Measurements from ENCODE around the gene CHD6.
"Not testable (repeated sequence)": the region's sequence is repeated elsewhere in the genome, so short reads cannot be mapped to it uniquely, and the experiment has no call there.

CHD6 gene

GRCh38 chr20:41538810-41539596, 79.2 kb downstream of the CHD6 start:
- no peak for DNase-seq

DNA sequence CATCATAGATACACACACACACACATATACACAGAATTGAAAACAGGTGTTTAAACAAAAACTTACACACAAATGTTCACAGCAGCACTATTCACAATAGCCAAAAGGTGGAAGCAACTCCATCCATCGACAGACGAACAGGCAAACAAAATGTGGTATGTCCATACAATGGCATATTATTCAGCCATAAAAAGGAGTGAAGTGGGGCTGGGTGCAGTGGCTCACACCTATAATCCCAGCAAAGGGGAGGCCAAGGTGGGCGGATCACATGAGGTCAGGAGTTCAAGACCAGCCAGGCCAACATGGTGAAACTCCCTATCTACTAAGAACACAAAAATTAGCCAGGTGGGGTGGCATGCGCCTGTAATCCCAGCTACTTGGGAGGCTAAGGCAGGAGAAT, 80.3 kb downstream of the CHD6 start:
- no peak for DNase-seq

- not testable (repeated sequence) for DNase-seq
These were observed 82.6 kb downstream of the CHD6 start for GRCh38 chr20:41535551-41535950.

DNA sequence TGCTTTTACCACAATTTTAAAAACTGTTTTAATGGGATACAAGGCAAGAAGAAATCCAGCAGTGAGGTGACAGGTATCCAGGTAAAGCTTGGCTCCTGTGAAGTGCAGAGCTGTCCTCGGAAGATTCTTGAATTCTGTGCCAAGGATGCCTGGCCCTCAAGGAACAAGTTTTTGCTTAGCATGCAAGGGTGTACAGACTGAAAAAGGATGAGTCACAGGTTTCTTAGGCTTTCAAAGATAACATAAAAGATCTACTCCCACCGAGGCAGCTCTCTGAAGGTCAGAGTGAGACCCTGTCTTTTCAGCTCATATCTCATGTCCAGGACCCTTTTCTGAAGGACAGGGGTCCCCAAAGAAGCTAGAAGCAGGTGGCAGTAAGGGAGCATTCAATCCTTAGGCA, 83.3 kb downstream of the CHD6 start:
- no peak for DNase-seq

- no peak for DNase-seq
These were observed 84.0 kb downstream of the CHD6 start for GRCh38 chr20:41534170-41534569.

DNA sequence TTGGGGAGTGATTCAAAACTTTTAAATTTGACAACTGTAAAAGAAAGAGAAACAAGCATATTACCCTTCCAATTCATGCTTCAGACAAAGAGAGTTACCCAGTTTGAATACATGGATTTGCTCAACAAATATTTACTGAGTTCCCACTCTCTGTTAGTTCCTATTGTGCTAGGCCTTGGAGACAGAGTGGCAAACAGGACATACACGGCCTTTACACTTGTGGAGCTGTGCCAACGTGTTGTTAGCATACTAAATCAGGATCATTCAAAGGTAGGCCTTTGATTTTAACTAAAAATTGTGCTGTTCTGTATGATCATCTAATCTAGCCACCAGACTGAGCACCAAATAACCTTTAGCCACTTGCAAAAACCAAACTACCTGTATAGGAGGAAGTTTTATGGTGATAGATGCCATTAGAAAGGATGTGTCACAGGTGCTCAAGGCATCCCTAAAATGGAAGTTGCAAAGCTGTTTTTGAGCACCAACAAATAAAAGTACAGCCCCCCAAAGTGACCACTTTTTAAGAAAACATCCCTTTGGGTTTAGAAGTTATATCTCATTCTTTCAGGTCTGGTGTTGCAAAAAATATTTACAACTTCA, 84.5 kb downstream of the CHD6 start:
- no peak for DNase-seq

GRCh38 chr20:41532935-41533334, 85.2 kb downstream of the CHD6 start:
- no peak for DNase-seq

DNA sequence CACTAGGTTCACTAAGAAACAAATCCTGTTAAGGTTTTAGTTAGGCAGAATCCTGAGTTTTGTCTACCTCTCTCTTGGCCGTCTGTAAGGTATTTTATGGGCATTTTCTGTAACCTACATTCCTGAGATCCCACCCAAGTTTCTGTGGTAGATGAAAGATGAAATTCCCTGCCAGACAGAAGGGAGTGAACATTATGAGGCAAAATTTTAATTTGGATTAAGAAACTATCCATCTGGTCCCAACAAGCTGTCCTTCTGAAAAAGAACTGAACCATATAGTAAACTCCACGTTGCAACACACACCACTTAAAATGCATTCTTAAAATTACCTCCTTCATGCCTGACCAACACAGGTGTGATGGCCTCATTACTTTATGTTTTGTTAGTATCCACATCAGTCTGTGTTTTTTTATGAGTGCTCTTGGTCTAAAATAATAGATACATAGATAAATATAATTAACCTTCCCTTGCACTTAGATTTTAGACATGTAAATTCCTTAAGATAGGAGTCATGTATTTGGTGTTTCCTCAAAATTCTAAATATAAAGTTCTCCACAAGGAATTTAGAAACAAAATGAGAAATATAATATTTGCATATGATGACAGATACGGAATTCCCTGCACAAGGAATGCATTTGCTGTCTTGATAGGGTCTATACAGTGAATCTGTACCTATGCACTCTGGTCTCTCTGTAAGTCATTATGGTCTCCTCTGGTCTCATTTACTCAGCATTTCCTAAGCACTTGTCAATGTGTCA, 86.5 kb downstream of the CHD6 start:
- DNase-seq = no peak

DNA sequence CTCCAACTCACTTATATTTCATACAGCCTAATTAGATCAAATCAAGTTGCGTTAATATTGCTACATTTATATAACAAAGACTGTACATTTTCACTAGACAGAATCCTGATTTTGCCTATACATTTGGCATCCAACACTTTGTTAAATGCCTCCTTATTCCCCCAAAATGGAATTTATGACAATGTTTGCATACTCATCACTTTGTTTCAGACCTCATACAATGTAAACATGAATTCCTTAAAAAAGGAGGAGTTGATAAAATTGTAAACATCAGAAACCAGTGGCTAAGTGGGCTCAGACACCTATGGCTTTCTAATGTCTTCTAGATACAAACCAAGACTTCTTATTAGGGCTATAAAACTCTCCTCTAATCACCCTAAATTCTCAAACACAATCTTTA, 87.3 kb downstream of the CHD6 start:
- DNase-seq = no peak

DNA sequence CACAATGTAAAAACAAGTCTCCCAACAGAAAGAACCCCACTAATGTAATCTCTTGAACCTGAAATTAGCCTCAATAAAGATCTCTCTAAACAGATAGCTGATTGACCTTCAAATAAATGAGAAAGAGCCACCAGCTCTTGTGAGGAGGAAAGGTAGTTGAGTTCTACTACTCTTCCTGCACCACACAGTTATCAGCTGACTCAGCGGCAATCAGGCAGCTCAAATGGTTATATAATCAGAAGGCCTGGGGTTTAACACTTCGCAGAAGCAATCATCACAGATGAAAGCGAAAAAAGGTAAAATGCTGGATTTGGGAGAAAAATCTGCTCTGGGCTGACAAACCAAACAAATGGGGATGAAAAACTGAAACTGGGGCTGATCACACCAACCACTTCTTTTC, 91.8 kb downstream of the CHD6 start:
- no peak for DNase-seq

DNA sequence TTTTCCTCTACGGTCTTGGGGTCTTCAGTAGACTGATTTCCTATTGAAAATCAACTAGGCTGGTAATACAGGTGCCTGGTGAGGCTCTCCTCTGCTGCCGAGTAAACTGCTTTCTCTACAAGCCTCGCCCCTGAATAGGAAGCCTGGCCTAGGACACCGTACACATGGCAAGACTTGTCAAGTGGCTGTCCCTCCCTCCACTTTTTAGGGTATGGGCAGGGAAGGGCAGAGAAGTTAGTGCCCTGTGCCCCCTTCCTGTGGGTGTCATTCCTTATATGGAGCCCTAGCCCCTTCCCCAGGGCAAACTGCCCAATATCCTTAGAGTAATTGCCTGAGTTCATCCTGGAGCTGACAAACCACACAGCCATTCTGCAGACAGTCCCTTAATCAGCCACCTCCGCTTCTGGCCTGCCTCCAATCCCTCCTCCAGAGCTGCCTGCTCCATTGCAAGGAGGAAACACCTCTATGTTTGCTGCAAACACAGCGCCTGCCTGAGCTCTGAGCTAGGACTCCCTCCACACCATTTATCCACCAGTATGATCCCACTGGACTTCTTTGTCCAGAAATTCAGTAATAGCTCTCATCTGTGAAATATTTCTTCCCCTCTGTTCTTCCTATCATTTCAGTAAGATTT, 93.1 kb downstream of the CHD6 start:
- no peak for DNase-seq

- no peak for DNase-seq
These were observed 94.3 kb downstream of the CHD6 start for GRCh38 chr20:41523857-41524256.

DNA sequence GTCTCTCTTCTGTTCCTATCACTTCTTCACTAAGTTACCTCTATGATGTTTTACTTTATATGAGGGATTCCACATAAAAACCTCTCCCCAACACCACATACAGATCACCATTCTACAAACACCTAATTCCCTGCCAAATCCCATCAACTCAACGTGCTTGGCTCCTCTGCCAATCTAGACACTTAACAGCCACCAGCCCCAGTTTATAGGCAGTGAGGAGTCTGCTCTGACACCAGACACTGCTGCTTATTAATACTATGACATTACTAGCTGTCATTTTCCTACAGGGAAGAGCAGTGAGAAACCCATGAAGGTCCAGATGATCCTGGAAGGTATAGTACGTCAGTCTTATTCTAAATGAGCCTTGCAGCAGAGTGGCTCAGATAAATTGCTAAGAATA, 104.3 kb downstream of the CHD6 start:
- DNase-seq = no peak

GRCh38 chr20:41512624-41513023, 105.6 kb downstream of the CHD6 start:
- no peak for DNase-seq

DNA sequence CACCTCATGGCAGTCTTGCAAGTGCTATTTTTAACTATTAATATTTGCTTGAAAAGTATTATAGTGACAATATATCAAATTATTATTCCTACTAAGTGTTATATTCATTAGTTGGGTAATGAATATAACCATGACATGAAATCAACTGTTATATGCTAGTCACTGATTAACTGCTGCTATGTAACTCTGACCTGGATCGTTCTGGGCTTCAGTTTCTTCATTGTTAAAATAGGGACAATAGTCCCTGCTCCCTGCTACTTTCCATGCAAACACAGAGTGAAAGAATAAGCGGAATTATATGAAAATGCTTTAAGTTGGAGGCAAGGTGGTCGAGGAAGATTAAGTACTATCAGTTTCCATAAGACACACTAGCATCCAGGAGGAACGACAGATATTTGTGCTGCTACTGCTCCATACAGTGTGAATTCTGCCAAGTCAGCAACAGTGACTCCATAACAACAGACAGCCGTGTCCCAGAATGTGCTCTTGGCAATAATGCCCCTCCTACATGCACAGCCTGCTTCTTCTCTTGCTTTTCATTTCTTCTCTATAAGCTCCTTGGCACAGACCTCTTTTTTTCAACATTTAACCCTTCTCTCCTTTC, 107.2 kb downstream of the CHD6 start:
- DNase-seq = no peak

DNA sequence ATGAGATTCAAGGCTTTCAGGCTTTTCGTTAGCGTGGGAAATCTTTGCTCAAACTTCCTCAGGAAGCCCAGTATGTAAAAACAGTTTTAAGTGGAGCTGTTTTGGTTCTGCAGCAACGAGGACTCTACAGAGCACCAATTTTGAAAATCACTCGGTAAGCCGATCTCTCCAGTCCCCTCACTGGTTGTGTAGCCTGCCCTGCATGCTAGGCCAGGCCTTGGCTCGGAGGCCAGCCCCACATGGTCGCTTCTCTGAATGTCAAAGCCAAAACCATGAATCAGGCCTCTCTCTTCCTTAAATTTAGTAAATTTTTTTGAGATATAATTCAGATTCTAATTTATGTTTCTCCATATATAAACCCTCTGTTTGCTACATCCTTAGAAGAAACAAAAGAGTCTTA, 108.0 kb downstream of the CHD6 start:
- DNase-seq = no peak

DNA sequence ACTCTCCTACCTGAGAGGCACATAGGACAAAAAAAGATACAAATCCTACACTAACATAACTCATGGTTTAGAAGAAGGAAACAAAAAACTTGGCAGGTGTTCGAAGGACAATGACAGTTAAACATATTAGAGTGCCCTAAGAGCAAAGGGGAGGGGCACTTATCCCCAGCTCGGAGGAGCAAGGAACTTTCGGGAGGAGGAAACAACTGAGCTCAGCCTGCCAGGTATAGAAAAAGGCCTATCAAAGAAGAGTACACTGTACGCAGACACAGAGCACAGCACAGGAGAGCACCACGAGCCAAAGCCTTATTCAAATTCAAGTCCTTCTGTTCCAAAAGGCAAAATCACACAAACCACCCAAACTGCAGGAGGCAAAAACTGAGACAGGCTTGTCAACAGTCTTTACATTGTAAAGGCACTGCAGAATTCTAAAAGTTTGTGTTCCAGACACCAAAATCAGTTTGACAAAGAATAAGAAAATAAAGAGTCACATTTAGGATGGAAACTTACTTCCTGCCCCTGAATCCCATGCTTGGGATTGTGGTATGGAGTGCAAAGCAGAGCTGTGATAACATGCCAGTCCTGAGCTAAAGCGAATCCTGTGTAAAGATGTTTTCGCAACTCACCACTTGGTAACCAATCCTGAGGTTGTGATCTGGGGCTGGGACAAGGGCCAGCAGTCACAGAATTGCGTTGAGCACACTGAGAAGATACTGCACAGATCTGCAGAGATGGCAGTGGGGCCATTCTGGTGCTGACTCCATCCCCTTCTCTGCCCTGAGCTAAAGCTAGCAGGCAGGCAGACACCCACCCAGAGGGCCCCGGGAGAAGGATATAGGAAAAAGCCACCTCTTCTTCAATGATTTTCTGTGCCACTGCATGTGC, 108.6 kb downstream of the CHD6 start:
- DNase-seq = no peak

DNA sequence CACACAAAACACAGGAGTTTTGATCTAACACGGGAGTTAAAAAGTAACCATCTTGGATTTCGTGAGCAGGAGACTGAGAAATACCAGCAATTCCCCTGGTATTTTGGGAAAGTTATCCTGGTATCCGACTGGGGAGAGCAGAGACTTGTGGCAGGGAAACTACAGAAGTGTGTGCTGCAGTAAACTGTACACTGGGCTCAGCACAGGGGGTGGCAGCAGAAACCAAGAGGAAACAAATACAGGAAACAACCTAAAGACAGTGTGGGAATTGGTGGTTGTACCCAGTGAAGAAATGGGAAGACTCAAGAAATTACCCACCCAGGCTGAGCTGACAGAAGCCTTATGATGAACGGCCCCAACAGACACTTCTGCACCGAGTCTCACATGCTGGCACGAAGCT, 109.8 kb downstream of the CHD6 start:
- no peak for DNase-seq

DNA sequence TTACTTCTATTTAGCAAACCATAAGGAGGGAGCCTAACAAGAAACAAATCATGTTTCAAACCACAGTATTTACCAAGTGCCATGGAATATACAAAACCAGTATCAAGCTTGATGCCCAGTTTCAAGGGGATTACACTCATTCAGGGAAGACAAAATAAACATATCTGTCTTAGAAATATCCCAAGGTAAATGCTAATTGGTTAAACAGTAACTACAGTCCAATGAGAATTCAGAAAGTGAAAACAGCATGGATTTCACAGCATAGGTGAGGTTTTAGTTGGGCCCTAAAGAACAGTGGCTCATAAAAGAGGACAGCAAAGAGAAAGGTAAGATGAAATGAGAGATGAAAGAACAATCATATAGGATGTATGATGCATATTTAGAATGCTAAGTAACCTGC, 110.3 kb downstream of the CHD6 start:
- DNase-seq = no peak

DNA sequence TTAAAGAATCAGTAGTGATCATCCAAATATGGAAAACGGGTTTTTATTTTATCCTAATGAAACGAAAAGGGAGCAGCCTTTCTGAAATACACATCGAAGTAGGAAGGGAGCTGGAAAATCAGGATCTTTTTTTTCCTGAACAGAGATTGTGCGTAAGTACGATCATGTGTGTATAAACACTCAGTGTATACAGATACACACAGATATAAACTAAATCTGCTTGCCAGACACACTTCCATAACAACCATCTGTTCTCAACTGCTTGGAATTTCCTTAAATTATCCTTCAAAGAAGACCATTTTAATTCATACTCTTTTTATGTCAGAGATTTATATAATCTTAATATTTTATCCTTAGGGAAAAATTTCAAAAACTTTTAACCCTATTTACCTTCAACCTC, 110.7 kb downstream of the CHD6 start:
- no peak for DNase-seq

DNA sequence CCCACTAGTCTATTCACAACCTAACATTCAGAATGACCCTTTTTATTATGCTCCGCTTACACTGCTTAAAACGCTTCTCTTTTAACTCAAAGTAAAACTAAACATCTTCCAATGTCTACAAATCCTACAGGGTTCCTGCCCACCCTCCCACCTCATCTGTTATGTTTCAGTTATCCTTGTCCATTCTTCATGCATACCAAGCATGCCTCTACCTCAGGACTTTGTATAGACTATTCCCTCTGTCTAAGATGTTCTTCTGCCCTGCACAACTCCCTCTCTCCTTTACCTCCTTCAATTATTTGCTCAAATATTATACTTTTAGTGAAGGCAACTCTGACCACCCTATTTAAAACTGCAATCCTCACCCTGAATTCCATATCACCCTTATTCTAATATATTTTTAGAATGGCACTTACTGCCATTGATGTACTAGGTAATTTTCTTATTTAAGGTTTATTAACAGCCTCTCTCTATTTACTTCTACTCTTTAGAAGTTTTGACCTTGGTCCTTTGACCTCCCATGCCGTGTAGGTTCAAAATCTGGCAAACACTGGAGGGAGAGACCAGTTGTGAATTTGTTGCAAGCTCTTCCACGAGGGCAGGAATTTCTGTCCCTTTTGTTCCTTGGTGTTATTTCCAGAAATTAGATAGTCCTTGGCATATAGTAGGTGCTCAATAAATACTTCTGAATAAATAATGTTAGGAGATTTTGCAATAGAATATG, 111.8 kb downstream of the CHD6 start:
- DNase-seq = no peak

- no peak for DNase-seq
These were observed 113.0 kb downstream of the CHD6 start for GRCh38 chr20:41505184-41505583.

Data from activated CD8-positive, alpha-beta memory T cell treated with anti-CD3 and anti-CD28 coated beads, Interleukin-2, amount 50 U/mL, for 48 hours (primary cell).